Stimulated activated naive CD8-positive, alpha-beta T cell treated with anti-CD3 and anti-CD28 coated beads, Interleukin-15, Interleukin-2, amounts not matched to agents 100 ng/mL and 50 ng/mL, for 24 hours (primary cell): Measurements from ENCODE around the gene SLC27A5.
A peak's percentile ranks its signal among the peaks of the same experiment; 100 is the strongest.
"Not testable (repeated sequence)": the region's sequence is repeated elsewhere in the genome, so short reads cannot be mapped to it uniquely, and the experiment has no call there.

Source experiments
- H3K27ac Mint-ChIP-seq: one replicate; pipeline ENCODE4 v1.8.0; 2021; ENCODE audit warnings: mild to moderate bottlenecking, mixed read lengths
- H3K27me3 Mint-ChIP-seq: one replicate; pipeline ENCODE4 v1.8.0; 2021; ENCODE audit warnings: mixed read lengths
- H3K36me3 Mint-ChIP-seq: one replicate; pipeline ENCODE4 v1.8.0; 2021; ENCODE audit warnings: low read depth, mixed read lengths
- H3K4me1 Mint-ChIP-seq: one replicate; pipeline ENCODE4 v1.8.0; 2021; ENCODE audit warnings: low read depth, mixed read lengths
- H3K4me3 Mint-ChIP-seq: one replicate; pipeline ENCODE4 v1.8.0; 2021; ENCODE audit warnings: mild to moderate bottlenecking, mixed read lengths
- H3K9me3 Mint-ChIP-seq: one replicate; pipeline ENCODE4 v1.8.0; 2021; ENCODE audit warnings: mixed read lengths

SLC27A5 gene

DNA sequence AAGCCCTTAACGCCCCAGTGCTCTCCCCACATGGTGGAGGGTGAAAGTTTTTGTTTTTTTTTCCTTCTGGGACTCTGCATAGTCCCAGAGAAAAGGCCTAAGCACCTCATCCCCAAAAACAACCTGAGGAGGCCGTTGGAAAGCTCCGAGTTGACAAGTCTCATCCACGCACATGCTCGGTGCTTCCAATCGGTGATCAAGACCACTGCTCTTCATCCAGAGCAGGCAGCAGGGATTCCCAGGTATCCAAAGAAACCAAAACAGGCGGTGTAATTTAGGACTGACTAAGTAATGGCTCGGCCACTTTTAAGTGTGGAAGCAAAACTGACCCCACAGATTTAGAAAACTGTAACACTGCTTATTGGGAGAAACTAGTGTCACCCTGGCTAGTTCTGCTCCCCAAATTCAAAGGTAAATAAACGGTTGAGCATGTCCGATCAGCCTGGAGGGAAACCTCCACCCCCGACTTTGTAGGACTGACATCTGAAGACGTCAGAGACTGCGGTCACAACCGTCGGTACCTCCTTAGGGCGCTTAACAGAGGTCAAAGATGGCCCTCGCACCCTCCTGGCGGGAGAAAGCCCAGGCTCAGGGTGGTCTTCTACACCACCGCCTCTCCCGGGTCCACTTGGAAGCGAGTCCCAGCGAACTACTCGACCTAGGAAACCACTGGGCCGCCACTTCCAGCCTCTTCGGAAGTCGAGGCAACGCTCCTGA lies 36.6 kb downstream of the SLC27A5 start:
- peak overlapping the region; percentile 97 for H3K27ac Mint-ChIP-seq
- H3K9me3 Mint-ChIP-seq = no peaks in the 10 kb centered on the region
- H3K27me3 Mint-ChIP-seq = no peaks in the 10 kb centered on the region
- H3K4me3 Mint-ChIP-seq = peak overlapping the region; percentile 85
- peaks cover 16% of the 10 kb centered on the region for H3K36me3 Mint-ChIP-seq
- H3K4me1 Mint-ChIP-seq = peaks cover 26% of the 10 kb centered on the region

DNA sequence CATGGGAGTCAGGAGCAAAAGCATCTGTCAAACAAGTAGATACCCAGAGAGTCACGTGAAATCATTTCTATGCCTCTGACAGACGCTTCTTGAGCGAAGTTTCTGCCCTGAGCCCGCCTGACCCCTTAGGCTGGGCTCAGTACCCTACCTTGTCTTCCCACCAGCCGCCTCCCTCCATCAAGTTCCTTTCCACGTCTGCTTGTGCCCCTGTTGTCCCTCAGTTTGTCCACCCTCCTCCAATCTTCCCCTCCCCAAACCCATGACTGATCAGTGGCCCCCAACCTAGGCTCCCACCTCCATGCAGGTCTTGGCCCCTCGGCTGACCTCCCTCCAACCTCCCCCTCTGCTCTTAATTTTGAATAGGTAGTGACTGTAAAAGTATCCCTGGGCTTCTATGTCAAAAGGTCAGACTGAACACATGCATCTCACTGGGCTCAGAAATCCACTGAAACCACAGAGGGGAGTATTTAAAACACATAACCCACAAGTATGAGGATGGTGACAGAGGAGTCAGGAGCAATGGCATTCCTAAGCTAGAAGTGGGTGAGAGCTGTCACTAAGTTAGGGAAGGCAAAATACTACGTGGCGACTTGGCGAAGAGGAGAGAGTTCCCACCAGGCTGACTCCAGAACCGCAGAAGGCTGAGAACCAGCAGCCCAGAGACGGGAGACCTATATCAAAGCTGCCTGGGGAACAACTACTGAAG lies 37.3 kb downstream of the SLC27A5 start:
- no peaks in the 10 kb centered on the region for H3K27me3 Mint-ChIP-seq
- peaks cover 21% of the 10 kb centered on the region for H3K36me3 Mint-ChIP-seq
- H3K9me3 Mint-ChIP-seq = no peaks in the 10 kb centered on the region

DNA sequence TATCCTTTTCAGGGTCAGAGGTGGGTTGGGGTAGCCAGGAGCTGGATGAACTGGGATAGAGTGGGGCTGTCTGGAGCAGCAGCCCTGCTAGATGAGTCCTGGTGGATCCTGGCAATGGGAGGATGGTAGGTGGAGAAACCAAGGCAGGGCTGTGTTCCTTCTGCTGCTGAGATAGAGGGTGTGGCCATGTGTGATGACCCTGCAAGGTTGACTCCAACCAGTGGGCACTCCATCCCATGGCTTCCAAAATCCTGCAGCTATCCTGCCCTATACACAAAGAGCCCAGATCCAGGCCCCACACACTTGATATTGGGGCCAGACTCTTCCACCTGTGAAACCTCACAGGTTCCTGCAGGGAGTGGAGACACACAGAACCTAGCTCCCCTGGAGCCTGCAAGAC lies 38.0 kb downstream of the SLC27A5 start:
- H3K36me3 Mint-ChIP-seq = peaks cover 28% of the 10 kb centered on the region
- H3K27me3 Mint-ChIP-seq = no peaks in the 10 kb centered on the region
- H3K4me1 Mint-ChIP-seq = peaks cover 27% of the 10 kb centered on the region

More for the DNA sequence above, 37.3 kb downstream of the SLC27A5 start:
- H3K27ac Mint-ChIP-seq = peak overlapping the region; percentile 9
- peak overlapping the region; percentile 50 for H3K4me3 Mint-ChIP-seq
- H3K4me1 Mint-ChIP-seq = peaks cover 26% of the 10 kb centered on the region

DNA sequence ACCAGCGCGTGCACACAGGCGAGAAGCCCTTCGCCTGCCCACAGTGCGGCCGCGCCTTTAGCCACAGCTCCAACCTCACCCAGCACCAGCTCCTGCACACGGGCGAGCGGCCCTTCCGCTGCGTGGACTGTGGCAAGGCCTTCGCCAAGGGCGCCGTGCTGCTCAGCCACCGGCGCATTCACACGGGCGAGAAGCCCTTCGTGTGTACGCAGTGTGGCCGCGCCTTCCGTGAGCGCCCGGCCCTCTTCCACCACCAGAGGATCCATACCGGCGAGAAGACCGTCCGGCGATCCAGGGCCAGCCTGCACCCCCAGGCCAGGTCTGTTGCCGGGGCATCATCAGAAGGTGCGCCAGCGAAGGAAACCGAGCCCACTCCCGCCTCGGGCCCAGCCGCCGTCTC lies 40.1 kb downstream of the SLC27A5 start:
- Mint-ChIP-seq H3K4me1 (peaks cover 37% of the 10 kb centered on the region), H3K27me3 (no peaks in the 10 kb centered on the region), H3K9me3 (no peaks in the 10 kb centered on the region), H3K27ac (no peak overlapping the region), H3K4me3 (no peak overlapping the region), H3K36me3 (peaks cover 28% of the 10 kb centered on the region)

More for the DNA sequence above, 38.0 kb downstream of the SLC27A5 start:
- peak overlapping the region; percentile 9 for H3K27ac Mint-ChIP-seq
- no peak overlapping the region for H3K4me3 Mint-ChIP-seq
- no peaks in the 10 kb centered on the region for H3K9me3 Mint-ChIP-seq

DNA sequence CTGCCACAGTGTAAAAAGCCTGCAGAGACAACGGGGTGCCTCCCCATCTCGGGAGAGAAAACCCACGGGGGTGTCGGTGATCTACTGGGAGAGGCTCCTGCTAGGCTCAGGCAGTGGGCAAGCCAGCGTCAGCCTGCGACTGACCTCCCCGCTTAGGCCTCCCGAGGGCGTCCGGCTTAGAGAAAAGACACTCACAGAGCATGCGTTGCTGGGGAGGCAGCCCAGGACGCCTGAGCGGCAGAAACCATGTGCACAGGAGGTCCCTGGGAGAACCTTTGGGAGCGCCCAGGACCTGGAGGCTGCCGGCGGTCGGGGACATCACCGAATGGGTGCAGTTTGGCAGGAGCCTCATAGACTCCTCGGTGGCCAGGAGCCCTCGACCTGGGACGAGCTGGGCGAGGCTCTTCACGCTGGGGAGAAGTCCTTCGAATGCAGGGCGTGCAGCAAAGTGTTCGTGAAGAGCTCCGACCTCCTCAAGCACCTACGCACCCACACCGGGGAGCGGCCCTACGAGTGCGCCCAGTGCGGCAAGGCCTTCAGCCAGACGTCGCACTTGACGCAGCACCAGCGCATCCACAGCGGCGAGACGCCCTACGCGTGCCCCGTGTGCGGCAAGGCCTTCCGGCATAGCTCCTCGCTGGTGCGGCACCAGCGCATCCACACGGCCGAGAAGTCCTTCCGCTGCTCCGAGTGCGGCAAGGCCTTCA lies 40.8 kb downstream of the SLC27A5 start:
- peaks cover 40% of the 10 kb centered on the region for H3K4me1 Mint-ChIP-seq
- H3K36me3 Mint-ChIP-seq = peaks cover 28% of the 10 kb centered on the region
- not testable (repeated sequence) for H3K4me3 Mint-ChIP-seq, H3K27me3 Mint-ChIP-seq, H3K27ac Mint-ChIP-seq, H3K9me3 Mint-ChIP-seq

DNA sequence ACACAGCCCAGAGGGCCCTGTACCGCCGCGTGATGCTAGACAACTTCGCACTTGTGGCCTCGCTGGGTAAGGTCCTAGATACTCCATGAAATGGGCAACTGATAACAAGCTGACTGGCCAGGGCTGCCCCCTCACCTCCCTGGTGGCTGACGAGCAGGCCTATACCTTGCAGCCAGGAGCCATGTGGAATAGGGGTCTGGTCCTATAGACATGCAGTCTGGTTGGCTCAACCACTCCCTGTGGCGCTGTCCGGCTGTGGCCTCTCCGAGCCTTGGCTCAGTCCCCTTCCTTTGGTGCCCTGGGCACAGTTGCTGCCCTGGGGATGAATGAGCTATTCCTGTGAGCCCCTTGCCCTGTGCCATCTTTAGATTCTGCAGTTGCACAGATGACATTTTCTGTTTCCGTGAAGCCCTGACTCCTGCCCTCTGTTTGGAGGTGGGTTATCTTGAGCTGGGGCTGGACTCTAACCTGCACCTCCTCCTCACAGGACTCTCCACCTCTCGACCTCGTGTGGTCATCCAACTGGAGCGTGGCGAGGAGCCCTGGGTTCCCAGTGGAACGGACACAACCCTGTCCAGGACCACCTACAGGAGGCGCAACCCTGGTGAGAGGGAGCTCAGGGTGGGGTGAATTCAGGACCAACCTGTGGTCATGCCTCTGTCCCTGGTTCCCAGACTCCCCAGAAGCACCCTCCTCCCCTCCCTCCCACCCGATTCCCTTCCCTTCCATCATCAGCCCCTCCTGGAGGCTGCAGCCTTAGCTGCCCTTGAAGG lies 42.4 kb downstream of the SLC27A5 start:
- no peaks in the 10 kb centered on the region for H3K9me3 Mint-ChIP-seq
- H3K36me3 Mint-ChIP-seq = peaks cover 28% of the 10 kb centered on the region
- H3K27ac Mint-ChIP-seq = no peak overlapping the region
- H3K4me1 Mint-ChIP-seq = peaks cover 25% of the 10 kb centered on the region
- peaks cover 3% of the 10 kb centered on the region for H3K27me3 Mint-ChIP-seq
- H3K4me3 Mint-ChIP-seq = no peak overlapping the region

DNA sequence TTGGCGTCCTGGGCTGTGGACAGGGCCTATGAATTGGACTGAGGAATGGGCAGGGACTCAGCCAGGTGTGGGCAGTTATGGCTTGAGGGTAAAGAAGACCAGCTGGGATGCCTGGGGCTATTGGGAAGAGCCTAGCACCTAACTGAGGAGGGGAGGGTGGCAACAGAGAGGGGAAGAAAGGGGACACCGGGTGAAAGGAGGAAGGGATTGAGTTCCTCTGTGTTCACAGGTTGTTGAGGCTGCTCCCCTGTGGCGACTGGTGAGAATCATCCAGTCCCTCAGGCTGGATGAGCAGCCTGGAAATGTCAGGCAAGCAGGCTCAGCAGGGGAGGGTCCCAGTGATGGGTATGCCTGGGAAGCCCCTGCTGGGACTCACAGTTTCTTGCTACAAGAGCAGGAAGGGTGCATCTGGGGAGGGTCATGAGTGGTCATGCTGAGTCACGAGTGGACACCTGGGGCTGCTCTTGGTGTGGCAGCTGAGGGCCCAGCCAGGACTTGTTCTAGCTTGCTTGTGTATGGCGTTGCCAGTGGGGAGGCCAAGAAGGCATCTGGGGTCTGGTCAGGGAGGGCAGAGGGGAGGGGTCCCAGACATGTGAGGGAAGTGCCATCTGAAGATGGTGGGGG lies 43.5 kb downstream of the SLC27A5 start:
- peaks cover 23% of the 10 kb centered on the region for H3K4me1 Mint-ChIP-seq
- peaks cover 28% of the 10 kb centered on the region for H3K36me3 Mint-ChIP-seq
- peak overlapping the region; percentile 59 for H3K27ac Mint-ChIP-seq

DNA sequence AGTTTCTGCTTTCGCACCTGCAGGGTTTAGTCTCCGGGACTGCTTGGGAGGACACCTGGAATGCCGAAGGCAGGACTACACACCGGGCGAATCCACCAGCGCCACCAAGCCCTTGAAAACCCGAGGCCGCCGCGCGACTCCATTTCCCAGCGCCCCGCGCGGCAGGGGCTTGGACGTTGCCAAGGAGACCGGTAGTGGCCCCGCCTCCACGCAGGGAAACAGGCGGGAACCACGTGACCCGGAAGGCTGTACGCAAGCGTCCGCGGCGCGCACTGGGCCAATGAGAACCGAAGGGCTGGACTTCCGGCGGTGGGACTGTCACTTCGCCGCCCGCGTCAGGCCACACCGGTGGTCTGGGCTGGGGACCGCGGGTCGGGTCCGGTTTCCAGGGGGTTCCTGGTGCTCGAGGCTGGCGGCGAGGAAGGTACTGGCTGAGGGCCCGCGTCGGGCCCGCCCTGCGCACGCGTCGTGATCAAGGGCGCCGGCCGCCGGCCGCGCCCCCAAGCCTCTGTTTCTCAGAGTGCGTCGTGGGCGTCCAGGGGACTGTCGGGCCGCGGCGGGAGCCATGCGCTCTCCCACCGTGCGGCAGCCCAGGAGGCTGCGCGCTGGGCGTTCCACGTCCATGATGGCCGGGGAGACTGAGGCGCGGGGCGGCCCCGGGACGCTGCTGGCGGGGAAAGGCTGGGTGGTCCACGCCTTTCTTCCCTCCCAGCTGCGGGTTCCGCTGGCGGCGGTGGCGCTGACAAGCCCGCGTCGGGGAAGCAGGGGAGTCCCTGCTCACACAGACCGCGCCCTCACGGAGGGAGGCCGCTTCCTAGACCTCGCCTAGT lies 44.8 kb downstream of the SLC27A5 start, which contains the start of gene ZNF324:
Gene ZNF324 (plus strand): TSS at position 321 of the 830 bp plus-strand sequence. CDS start 2,106 bp downstream, outside the sequence.
- H3K4me3 Mint-ChIP-seq = peak within 1 kb of the TSS; percentile 92
- H3K36me3 Mint-ChIP-seq = peaks cover 17% of the 10 kb centered on the region
- H3K4me1 Mint-ChIP-seq = peaks cover 23% of the 10 kb centered on the region
- H3K9me3 Mint-ChIP-seq = no peaks in the 10 kb centered on the region
- H3K27me3 Mint-ChIP-seq = peaks cover 3% of the 10 kb centered on the region
- H3K27ac Mint-ChIP-seq = peak within 1 kb of the TSS; percentile 76

More for the DNA sequence above, 43.5 kb downstream of the SLC27A5 start:
- H3K4me3 Mint-ChIP-seq = peak overlapping the region; percentile 92
- no peaks in the 10 kb centered on the region for H3K9me3 Mint-ChIP-seq
- H3K27me3 Mint-ChIP-seq = peaks cover 3% of the 10 kb centered on the region

DNA sequence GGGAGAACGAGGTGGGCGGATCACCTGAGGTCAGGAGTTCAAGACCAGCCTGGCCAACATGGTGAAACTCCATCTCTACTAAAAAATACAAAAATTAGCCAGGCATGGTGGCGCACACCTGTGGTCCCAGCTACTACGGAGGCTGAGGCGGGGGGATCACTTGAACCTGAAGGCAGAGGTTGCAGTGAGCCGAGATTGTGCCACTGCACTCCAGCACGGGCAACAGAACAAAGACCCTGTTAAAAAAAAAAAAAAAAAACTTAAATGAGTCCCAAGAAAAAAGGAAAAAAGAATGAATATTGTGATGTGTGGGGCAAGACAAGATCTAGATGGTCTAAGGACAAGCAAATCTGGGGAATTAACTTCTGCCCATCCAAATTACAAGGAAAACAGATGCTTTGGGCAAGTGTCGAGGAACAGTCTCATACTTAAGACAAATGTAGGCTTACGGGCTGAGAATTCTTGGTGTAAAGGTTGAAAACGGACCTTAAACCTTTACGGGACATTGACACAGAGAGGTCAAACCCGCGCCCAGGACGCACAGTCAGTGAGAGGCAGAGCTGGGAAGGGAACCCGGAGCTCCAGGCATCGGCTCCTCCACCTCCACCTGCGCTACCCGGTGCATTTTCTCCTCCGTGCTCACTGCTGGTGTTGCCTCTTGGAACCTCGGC lies 45.6 kb downstream of the SLC27A5 start:
- Mint-ChIP-seq H3K4me3 (peak overlapping the region; percentile 92), H3K27me3 (peaks cover 3% of the 10 kb centered on the region), H3K36me3 (peaks cover 17% of the 10 kb centered on the region), H3K4me1 (peaks cover 23% of the 10 kb centered on the region), H3K9me3 (no peaks in the 10 kb centered on the region), H3K27ac (peak overlapping the region; percentile 67)

DNA sequence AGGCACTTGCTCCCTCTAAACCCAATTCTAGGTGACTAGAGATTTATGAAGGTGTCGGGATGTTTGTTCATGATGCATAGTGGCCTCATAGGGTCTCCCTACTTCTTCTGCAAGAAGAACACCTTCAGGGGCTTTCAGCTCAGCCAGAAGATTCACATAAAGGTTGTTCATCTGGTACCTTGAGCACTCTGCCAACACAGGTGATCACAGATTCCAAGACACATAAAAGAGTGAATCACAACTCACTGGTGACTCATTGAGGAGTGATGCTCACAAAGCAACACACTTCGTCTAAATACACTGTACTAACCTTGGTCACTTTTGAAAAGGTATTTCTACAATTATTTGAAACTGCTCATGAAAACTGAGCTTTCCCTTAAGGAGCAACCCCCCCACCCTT lies 51.8 kb downstream of the SLC27A5 start:
- no peak overlapping the region for H3K4me3 Mint-ChIP-seq
- H3K4me1 Mint-ChIP-seq = no peaks in the 10 kb centered on the region
- H3K9me3 Mint-ChIP-seq = no peaks in the 10 kb centered on the region
- H3K27ac Mint-ChIP-seq = no peak overlapping the region
- peaks cover 23% of the 10 kb centered on the region for H3K36me3 Mint-ChIP-seq
- H3K27me3 Mint-ChIP-seq = no peaks in the 10 kb centered on the region

DNA sequence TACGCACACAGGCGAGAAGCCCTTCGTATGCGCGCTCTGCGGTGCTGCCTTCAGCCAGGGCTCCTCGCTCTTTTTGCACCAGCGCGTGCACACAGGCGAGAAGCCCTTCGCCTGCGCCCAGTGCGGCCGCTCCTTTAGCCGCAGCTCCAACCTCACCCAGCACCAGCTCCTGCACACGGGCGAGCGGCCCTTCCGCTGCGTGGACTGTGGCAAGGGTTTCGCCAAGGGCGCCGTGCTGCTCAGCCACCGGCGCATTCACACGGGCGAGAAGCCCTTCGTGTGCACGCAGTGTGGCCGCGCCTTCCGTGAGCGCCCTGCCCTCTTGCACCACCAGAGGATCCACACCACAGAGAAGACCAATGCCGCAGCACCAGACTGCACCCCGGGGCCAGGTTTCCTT lies 55.7 kb downstream of the SLC27A5 start:
- no peaks in the 10 kb centered on the region for H3K9me3 Mint-ChIP-seq
- no peaks in the 10 kb centered on the region for H3K27me3 Mint-ChIP-seq
- no peak overlapping the region for H3K4me3 Mint-ChIP-seq
- H3K36me3 Mint-ChIP-seq = peaks cover 31% of the 10 kb centered on the region
- H3K27ac Mint-ChIP-seq = no peak overlapping the region
- H3K4me1 Mint-ChIP-seq = peaks cover 14% of the 10 kb centered on the region

DNA sequence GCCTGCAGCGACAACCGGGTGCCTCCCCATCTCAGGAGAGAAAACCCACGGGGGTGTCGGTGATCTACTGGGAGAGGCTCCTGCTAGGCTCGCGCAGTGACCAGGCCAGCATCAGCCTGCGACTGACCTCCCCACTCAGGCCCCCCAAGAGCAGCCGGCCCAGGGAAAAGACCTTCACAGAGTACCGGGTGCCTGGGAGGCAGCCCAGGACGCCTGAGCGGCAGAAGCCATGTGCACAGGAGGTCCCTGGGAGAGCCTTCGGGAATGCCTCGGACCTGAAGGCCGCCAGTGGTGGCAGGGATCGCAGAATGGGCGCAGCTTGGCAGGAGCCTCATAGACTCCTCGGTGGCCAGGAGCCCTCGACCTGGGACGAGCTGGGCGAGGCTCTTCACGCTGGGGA lies 56.5 kb downstream of the SLC27A5 start:
- Mint-ChIP-seq H3K36me3 (peaks cover 31% of the 10 kb centered on the region), H3K4me3 (no peak overlapping the region), H3K4me1 (peaks cover 21% of the 10 kb centered on the region), H3K9me3 (no peaks in the 10 kb centered on the region), H3K27me3 (peaks cover 5% of the 10 kb centered on the region), H3K27ac (no peak overlapping the region)

DNA sequence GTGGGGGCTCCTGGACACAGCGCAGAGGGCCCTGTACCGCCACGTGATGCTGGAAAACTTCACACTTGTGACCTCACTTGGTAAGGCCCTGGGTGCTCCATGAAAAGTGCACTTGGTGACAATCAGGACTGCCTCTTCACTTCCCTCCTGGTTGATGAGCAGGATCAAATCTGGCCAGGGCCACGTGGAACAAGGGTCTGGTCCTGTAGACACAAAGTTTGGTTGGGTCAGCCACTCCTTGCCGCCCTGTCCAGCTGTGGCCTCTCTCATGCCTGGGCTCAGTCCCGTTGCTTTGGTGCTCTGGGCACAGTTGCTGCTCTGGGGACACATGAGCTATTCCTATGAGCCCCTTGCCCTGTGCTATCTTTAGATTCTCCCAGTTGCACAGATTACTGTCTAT lies 58.0 kb downstream of the SLC27A5 start:
- peaks cover 30% of the 10 kb centered on the region for H3K4me1 Mint-ChIP-seq
- H3K9me3 Mint-ChIP-seq = peaks cover 10% of the 10 kb centered on the region
- H3K27me3 Mint-ChIP-seq = peaks cover 15% of the 10 kb centered on the region
- H3K4me3 Mint-ChIP-seq = no peak overlapping the region
- H3K27ac Mint-ChIP-seq = no peak overlapping the region
- H3K36me3 Mint-ChIP-seq = peaks cover 25% of the 10 kb centered on the region
